Astrocyte (in vitro differentiated cells and primary cell): ENCODE results near the gene WDR5. TPM values are rescaled to one million over a fixed set of nuclear protein-coding genes. Genes with fewer than 3 reads are reported as not detected.

Experiments
- DNase-seq: peaks from one replicate; pipeline ENCODE4 v3.0.0-alpha.2; 2010; ENCODE audit warnings: low read depth
- FAIRE-seq: peaks from 2 replicates; lab custom pipeline; 2011; peaks lifted over from hg19 to GRCh38; lab: Jason Lieb, UNC
- H2AFZ ChIP-seq: 2 replicates; pipeline ENCODE4 v1.6.0; 2012; ENCODE audit warnings: low read depth, low read length, inconsistent platforms
- H3K27ac ChIP-seq: 2 replicates; pipeline ENCODE4 v1.5.1; 2011; ENCODE audit warnings: low read depth, low read length, inconsistent platforms
- H3K27me3 ChIP-seq: 2 replicates; pipeline ENCODE4 v1.6.0; 2011; ENCODE audit warnings: low read length, inconsistent platforms; ENCODE audit not compliant: insufficient read depth
- H3K36me3 ChIP-seq: 2 replicates; pipeline ENCODE4 v1.5.1; 2011; ENCODE audit warnings: low read length, inconsistent platforms; ENCODE audit not compliant: insufficient read depth
- H3K4me1 ChIP-seq: 2 replicates; pipeline ENCODE4 v1.5.1; 2011; ENCODE audit warnings: low read length, inconsistent platforms; ENCODE audit not compliant: insufficient read depth
- H3K4me2 ChIP-seq: 2 replicates; pipeline ENCODE4 v1.6.0; 2012; ENCODE audit warnings: low read length, inconsistent platforms
- H3K4me3 ChIP-seq: 2 replicates; pipeline ENCODE4 v1.5.1; 2011; ENCODE audit warnings: low read depth, mild to moderate bottlenecking, low read length, inconsistent platforms; ENCODE audit not compliant: insufficient read depth
- H3K79me2 ChIP-seq: 2 replicates; pipeline ENCODE4 v1.6.0; 2012; ENCODE audit warnings: mild to moderate bottlenecking, low read length, inconsistent platforms; ENCODE audit not compliant: insufficient read depth
- H3K9ac ChIP-seq: 2 replicates; pipeline ENCODE4 v1.6.0; 2012; ENCODE audit warnings: mild to moderate bottlenecking, low read length, inconsistent platforms
- H3K9me3 ChIP-seq: 2 replicates; pipeline ENCODE4 v1.5.1; 2012; ENCODE audit warnings: low read depth, mild to moderate bottlenecking, low read length, inconsistent platforms; ENCODE audit not compliant: insufficient read depth
- H4K20me1 ChIP-seq: 2 replicates; pipeline ENCODE4 v1.6.0; 2012; ENCODE audit warnings: low read length, inconsistent platforms; ENCODE audit not compliant: insufficient read depth
- H3K27ac Mint-ChIP-seq: one replicate; pipeline ENCODE4 v1.8.0; 2021; ENCODE audit warnings: mild to moderate bottlenecking, mixed read lengths; ENCODE audit not compliant: unreplicated experiment
- H3K27me3 Mint-ChIP-seq: one replicate; pipeline ENCODE4 v1.8.0; 2021; ENCODE audit warnings: low read depth, mixed read lengths; ENCODE audit not compliant: unreplicated experiment
- H3K36me3 Mint-ChIP-seq: one replicate; pipeline ENCODE4 v1.8.0; 2021; ENCODE audit warnings: low read depth, mixed read lengths; ENCODE audit not compliant: unreplicated experiment
- H3K4me1 Mint-ChIP-seq: one replicate; pipeline ENCODE4 v1.8.0; 2021; ENCODE audit warnings: low read depth, mixed read lengths; ENCODE audit not compliant: unreplicated experiment
- H3K4me3 Mint-ChIP-seq: one replicate; pipeline ENCODE4 v1.8.0; 2021; ENCODE audit warnings: mild to moderate bottlenecking, moderate library complexity, mixed read lengths; ENCODE audit not compliant: unreplicated experiment
- H3K9me3 Mint-ChIP-seq: one replicate; pipeline ENCODE4 v1.8.0; 2021; ENCODE audit warnings: mild to moderate bottlenecking, mixed read lengths; ENCODE audit not compliant: unreplicated experiment
- EZH2 ChIP-seq: IDR thresholded peaks from 2 replicates; pipeline ENCODE4 v1.6.1; 2012; ENCODE audit warnings: mild to moderate bottlenecking, low read length, inconsistent platforms; ENCODE audit not compliant: insufficient read depth
- total RNA-seq: library from RNA; stranded (reverse); gene quantifications from 2 replicates; pipeline ENCODE4 v1.2.1, GENCODE V29; 2021
- TF ChIP-seq, protein P1 (sequence below): IDR thresholded peaks from 2 replicates; pipeline ENCODE4 v1.5.1; 2011; ENCODE audit warnings: low read depth, mild to moderate bottlenecking, inconsistent platforms, low read length, moderate library complexity; ENCODE audit not compliant: insufficient read depth

The WDR5 gene
- total RNA-seq, 1 donor from 2014 or later = 28.1 TPM

DNA sequence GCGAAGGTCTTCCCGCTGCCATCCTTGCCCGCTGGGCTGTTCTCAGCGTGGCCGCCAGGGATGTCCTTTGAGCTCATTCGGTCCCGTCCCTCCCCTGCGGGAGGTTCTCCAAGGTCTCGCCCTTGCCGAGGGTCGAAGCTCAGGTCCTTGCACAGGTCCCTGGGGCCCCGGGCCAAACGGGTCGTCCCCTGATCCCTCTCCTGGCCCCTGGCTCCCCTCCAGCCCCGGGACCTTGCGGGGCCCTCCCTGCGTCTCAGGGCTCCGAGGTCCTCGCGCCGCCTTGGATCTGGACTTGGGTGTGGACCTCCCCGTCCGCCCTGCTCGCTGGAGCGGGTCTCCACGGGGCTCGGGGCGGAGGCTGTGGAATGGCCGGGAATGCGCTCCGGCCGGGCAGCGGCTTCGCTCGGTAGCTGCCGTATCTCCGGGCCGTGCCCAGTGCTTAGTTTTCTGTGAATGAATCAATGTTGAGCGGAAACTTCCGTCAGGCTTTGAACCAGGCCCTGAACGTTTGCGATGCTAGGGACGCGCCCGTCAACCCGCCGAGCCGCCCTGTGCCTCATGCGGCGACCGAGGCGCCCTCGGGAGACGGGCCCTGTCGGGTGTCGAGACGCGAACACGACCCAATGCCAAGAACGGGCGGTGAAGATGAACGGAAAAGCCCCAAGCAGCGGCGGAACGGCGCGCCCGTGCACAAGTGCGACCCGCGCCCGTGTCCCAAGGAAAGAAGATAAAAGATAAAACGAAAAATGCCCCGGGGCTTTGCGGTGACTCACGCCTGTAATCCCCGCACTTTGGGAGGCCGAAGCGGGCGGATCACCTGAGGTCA, 27.7 kb downstream of the WDR5 start:
- peak overlapping the region; percentile 89 for H2AFZ ChIP-seq
- TF ChIP-seq, protein P1, sequence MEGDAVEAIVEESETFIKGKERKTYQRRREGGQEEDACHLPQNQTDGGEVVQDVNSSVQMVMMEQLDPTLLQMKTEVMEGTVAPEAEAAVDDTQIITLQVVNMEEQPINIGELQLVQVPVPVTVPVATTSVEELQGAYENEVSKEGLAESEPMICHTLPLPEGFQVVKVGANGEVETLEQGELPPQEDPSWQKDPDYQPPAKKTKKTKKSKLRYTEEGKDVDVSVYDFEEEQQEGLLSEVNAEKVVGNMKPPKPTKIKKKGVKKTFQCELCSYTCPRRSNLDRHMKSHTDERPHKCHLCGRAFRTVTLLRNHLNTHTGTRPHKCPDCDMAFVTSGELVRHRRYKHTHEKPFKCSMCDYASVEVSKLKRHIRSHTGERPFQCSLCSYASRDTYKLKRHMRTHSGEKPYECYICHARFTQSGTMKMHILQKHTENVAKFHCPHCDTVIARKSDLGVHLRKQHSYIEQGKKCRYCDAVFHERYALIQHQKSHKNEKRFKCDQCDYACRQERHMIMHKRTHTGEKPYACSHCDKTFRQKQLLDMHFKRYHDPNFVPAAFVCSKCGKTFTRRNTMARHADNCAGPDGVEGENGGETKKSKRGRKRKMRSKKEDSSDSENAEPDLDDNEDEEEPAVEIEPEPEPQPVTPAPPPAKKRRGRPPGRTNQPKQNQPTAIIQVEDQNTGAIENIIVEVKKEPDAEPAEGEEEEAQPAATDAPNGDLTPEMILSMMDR = peak; percentile 20
- TF ChIP-seq EZH2 = no peak
- Mint-ChIP-seq H3K36me3 (no peaks in the 10 kb centered on the region), H3K9me3 (no peaks in the 10 kb centered on the region), H3K27me3 (no peaks in the 10 kb centered on the region), H3K4me3 (no peak overlapping the region), H3K4me1 (no peaks in the 10 kb centered on the region), H3K27ac (no peak overlapping the region)
- H3K79me2 ChIP-seq = no peaks in the 10 kb centered on the region
- peak overlapping the region; percentile 52 for H3K27ac ChIP-seq
- H3K4me2 ChIP-seq = no peak overlapping the region
- no peaks in the 10 kb centered on the region for H3K9me3 ChIP-seq
- no peak overlapping the region for H3K9ac ChIP-seq
- H3K27me3 ChIP-seq = no peaks in the 10 kb centered on the region
- H4K20me1 ChIP-seq = no peaks in the 10 kb centered on the region
- DNase-seq = peak; percentile 43
- peaks cover 2% of the 10 kb centered on the region for H3K36me3 ChIP-seq
- FAIRE-seq = no peak
- H3K4me3 ChIP-seq = no peak overlapping the region
- peaks cover 8% of the 10 kb centered on the region for H3K4me1 ChIP-seq

- no peak overlapping the region for H3K27ac ChIP-seq
- H3K27me3 ChIP-seq = no peaks in the 10 kb centered on the region
- Mint-ChIP-seq H3K27me3 (no peaks in the 10 kb centered on the region), H3K9me3 (no peaks in the 10 kb centered on the region), H3K36me3 (no peaks in the 10 kb centered on the region), H3K27ac (no peak overlapping the region), H3K4me1 (peaks cover 6% of the 10 kb centered on the region), H3K4me3 (no peak overlapping the region)
- H3K79me2 ChIP-seq = no peaks in the 10 kb centered on the region
- H3K4me1 ChIP-seq = peaks cover 8% of the 10 kb centered on the region
- H4K20me1 ChIP-seq = no peaks in the 10 kb centered on the region
- no peaks in the 10 kb centered on the region for H3K9me3 ChIP-seq
- no peak overlapping the region for H3K4me3 ChIP-seq
- no peaks in the 10 kb centered on the region for H3K36me3 ChIP-seq
- no peak overlapping the region for H3K9ac ChIP-seq
- DNase-seq = no peak
- peak; percentile 45 for FAIRE-seq
- H3K4me2 ChIP-seq = no peak overlapping the region
- no peak for TF ChIP-seq EZH2
- TF ChIP-seq, protein P1 = no peak
- H2AFZ ChIP-seq = no peak overlapping the region
These were observed 29.0 kb downstream of the WDR5 start for GRCh38 chr9:134164879-134165278.
